GM20000 (cell line): Measurements from ENCODE around the gene GUCY2C.

Experiments
- DNase-seq: peaks from one replicate; pipeline ENCODE4 v3.0.0; 2012; ENCODE audit warnings: low spot score
- CTCF ChIP-seq: IDR thresholded peaks from 2 replicates; pipeline ENCODE4 v1.5.1; 2012; ENCODE audit warnings: mild to moderate bottlenecking, control low read depth; ENCODE audit errors: extremely low read depth, missing control alignments

Gene GUCY2C

DNA sequence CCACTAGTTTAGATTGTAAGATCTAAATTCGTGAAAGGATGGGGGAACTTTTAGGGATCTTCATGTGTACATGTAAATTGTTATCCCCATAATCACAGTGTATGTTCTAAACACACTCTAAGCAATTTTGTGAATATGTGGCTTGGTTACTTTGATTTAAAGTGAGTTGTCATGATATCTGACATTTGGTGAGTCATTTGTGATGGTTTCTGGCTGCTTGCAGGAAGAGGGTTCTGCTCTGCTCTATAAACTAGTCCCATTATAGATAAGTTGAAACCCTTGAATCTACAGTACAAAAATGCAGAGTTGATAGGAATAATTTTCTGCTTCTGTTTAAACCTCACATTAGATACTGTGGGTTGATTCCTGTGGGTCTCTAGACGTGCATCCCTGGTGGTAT lies 14.8 kb downstream of the GUCY2C start:
- DNase-seq, result no peak
- no peak for TF ChIP-seq CTCF

DNA sequence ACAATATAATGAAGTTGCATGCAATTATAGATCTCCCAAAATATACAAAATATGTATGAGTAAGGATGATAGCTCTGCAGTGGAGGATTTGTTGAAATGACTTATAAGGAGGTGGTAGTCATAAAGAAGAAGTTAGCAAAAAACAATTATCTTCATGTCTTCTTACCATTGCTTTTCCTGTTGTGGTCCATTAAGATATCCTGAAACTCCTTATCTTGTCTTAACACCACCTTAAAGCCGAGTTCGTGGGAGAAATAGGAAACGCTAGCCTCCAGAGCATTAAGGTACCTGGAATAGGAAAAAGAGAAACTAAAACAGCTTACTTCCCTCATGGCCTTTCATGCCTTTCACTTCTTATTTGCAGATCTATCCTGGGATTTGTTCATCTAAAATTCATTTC lies 15.2 kb downstream of the GUCY2C start:
- DNase-seq, result no peak
- no peak for TF ChIP-seq CTCF

GRCh38 chr12:14678547-14679150 lies 17.8 kb downstream of the GUCY2C start:
- TF ChIP-seq CTCF, result no peak
- DNase-seq, result no peak

DNA sequence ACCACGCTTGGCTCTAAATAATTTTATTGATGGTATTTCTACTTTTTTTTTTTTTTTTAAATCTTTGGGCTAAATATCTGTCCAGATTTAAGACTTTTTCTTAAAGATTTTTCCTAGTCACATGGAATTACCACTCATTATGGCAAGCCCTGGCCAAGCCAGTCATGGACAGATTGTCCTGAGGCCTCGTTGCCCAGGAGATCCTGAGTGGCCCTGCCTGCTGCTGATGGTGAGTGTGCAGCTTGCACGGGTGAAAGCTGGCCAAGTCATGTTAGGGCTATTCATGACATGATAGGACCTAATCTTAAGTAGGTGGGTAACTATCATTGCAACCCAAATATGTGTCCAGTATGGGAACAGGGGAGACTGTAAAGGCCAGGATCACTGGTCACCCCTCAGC lies 27.8 kb downstream of the GUCY2C start:
- no peak for TF ChIP-seq CTCF
- DNase-seq, result no peak

GRCh38 chr12:14665354-14666348 lies 30.7 kb downstream of the GUCY2C start:
- no peak for DNase-seq
- TF ChIP-seq CTCF, result no peak

DNA sequence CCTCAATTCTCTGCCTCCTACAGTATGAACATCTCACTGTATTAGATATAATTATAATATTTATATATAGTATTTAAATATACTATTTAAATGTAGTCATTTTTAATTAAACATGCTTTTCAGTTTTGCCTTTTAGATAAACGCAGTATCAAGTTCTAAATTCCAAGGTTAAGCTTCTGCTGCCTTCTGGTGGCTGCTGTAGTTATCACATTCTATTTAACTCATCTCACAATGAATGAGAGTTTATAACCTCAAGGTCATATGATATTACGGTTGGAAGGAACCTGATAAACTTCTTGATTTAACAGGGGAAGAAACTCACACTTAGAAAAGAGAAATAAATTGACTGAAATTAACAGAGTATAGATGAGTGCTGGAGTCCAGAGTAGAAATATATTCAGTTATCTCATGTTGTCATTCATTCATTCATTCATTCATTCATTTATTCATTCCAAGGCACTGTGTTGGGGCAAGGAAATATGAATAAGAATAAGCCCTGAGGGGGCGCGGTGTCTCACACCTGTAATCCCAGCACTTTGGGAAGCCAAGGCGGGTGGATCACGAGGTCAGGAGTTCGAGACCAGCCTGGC lies 31.9 kb downstream of the GUCY2C start:
- peak; percentile 38 for TF ChIP-seq CTCF
- DNase-seq, result peak; percentile 36

DNA sequence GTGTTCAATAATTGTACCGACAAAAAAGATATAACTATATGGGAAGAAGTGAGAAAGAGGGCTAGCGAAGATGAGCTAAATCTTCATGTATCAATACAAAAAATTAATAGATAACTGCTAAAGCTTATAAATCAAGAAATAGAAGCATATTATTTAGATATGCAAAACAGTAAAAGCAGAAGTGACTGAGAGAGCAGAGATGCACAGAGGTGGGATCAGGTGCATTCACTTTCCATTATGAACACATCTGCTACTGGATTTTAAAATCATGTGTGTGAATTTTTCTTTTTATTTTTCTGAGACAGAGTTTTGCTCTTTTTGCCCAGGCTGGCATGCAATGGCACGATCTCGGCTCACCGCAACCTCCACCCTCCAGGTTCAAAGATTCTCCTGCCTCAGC lies 33.4 kb downstream of the GUCY2C start:
- no peak for TF ChIP-seq CTCF
- DNase-seq, result no peak
